IMR-90 (cell line): ENCODE results near the gene KPNA2. TPM values are rescaled to one million over a fixed set of nuclear protein-coding genes. Genes with fewer than 3 reads are reported as not detected.
"Not testable (repeated sequence)": the region's sequence is repeated elsewhere in the genome, so short reads cannot be mapped to it uniquely, and the experiment has no call there.

ENCODE experiments used
- ATAC-seq: fragments of 200-7000 bp; cut with Tn5 transposase; 2 replicates; pipeline ENCODE4 v1.9.1; 2020; ENCODE audit warnings: low read depth, mild to moderate bottlenecking, moderate library complexity
- BruUV-seq: library from RNA; stranded (reverse); fragments of 400-500 nt; replicated peaks from 2 replicates; lab custom pipeline; 2021; lab: Mats Ljungman, UMichigan
- CTCF ChIA-PET: fragments of 300-600 bp; formaldehyde crosslinking; extraction: SDS; loops from one replicate; lab custom pipeline; 2021; ENCODE audit warnings: antibody characterized with exemption; lab: Yijun Ruan, JAX
- POLR2A ChIA-PET: fragments of 300-600 bp; sonication (Branson Sonifier 250); formaldehyde crosslinking; loops from one replicate; lab custom pipeline; 2022; ENCODE audit warnings: antibody characterized with exemption; ENCODE audit not compliant: unreplicated experiment; lab: Charles Lee
- DNase-seq: peaks from one replicate; pipeline ENCODE4 v3.0.0; 2013
- H2AFZ ChIP-seq: replicated peaks from 2 replicates; pipeline ENCODE3; 2013; ENCODE audit warnings: low read length, mild to moderate bottlenecking; ENCODE audit not compliant: poor library complexity
- H2AK5ac ChIP-seq: 2 replicates; pipeline ENCODE4 v1.6.1; 2013; ENCODE audit warnings: low read depth, low read length, inconsistent platforms
- H2AK9ac ChIP-seq: replicated peaks from 2 replicates; pipeline ENCODE3; 2013; ENCODE audit warnings: mild to moderate bottlenecking, low read depth, low read length, moderate library complexity; ENCODE audit not compliant: poor library complexity
- H2BK120ac ChIP-seq: 2 replicates; pipeline ENCODE4 v1.6.1; 2013; ENCODE audit warnings: low read depth, low read length, inconsistent platforms
- H2BK15ac ChIP-seq: 3 replicates; pipeline ENCODE4 v1.6.1; 2013; ENCODE audit warnings: low read depth, low read length, inconsistent platforms
- H2BK20ac ChIP-seq: 2 replicates; pipeline ENCODE4 v1.6.1; 2013; ENCODE audit warnings: low read depth, mild to moderate bottlenecking, inconsistent platforms, low read length, moderate library complexity
- H2BK5ac ChIP-seq: 2 replicates; pipeline ENCODE4 v1.6.1; 2013; ENCODE audit warnings: mild to moderate bottlenecking, low read depth, low read length, inconsistent platforms; ENCODE audit not compliant: poor library complexity, severe bottlenecking
- H3K14ac ChIP-seq: replicated peaks from 2 replicates; pipeline ENCODE4 v1.6.1; 2013; ENCODE audit warnings: low read depth, low read length, inconsistent platforms
- H3K18ac ChIP-seq: 2 replicates; pipeline ENCODE4 v1.6.1; 2013; ENCODE audit warnings: low read depth, low read length, control low read depth
- H3K23ac ChIP-seq: 2 replicates; pipeline ENCODE4 v1.6.1; 2013; ENCODE audit warnings: low read depth, low read length, inconsistent platforms
- H3K27ac ChIP-seq: 2 replicates; pipeline ENCODE4 v1.5.1; 2013; ENCODE audit warnings: mild to moderate bottlenecking, control low read depth, low read length; ENCODE audit not compliant: insufficient read depth
- H3K27me3 ChIP-seq: 2 replicates; pipeline ENCODE4 v1.6.1; 2013; ENCODE audit warnings: low read length; ENCODE audit not compliant: control insufficient read depth, insufficient read depth
- H3K36me3 ChIP-seq: 2 replicates; pipeline ENCODE4 v1.6.1; 2013; ENCODE audit warnings: low read length, mixed read lengths; ENCODE audit not compliant: control insufficient read depth, insufficient read depth
- H3K4ac ChIP-seq: 2 replicates; pipeline ENCODE4 v1.6.1; 2013; ENCODE audit warnings: low read depth, low read length, inconsistent platforms
- H3K4me1 ChIP-seq: 2 replicates; pipeline ENCODE4 v1.6.1; 2013; ENCODE audit warnings: low read length, mixed read lengths; ENCODE audit not compliant: control insufficient read depth, insufficient read depth
- H3K4me2 ChIP-seq: 2 replicates; pipeline ENCODE4 v1.6.1; 2013; ENCODE audit warnings: low read depth, mild to moderate bottlenecking, control low read depth, low read length, moderate library complexity
- H3K4me3 ChIP-seq: 2 replicates; pipeline ENCODE4 v1.5.1; 2013; ENCODE audit warnings: low read depth, mild to moderate bottlenecking, control low read depth, low read length, moderate library complexity; ENCODE audit not compliant: insufficient read depth
- H3K56ac ChIP-seq: 2 replicates; pipeline ENCODE4 v1.6.1; 2013; ENCODE audit warnings: low read length, inconsistent platforms; ENCODE audit not compliant: insufficient read depth; ENCODE audit errors: extremely low read depth
- H3K79me1 ChIP-seq, 2 experiments: 2 replicates each; pipeline ENCODE4 v1.6.1; 2013; ENCODE audit warnings: low read length in 2 of 2, inconsistent platforms in 1 of 2, low read depth in 1 of 2
- H3K9ac ChIP-seq: 2 replicates; pipeline ENCODE4 v1.6.1; 2013; ENCODE audit warnings: low read depth, low read length, control low read depth
- H3K9me1 ChIP-seq: 2 replicates; pipeline ENCODE4 v1.6.1; 2013; ENCODE audit warnings: low read length, inconsistent platforms; ENCODE audit not compliant: insufficient read depth
- H3K9me3 ChIP-seq: 2 replicates; pipeline ENCODE4 v1.6.1; 2013; ENCODE audit warnings: low read length; ENCODE audit not compliant: control insufficient read depth, insufficient read depth
- H4K20me1 ChIP-seq: 2 replicates; pipeline ENCODE4 v1.6.1; 2013; ENCODE audit warnings: low read length, inconsistent platforms; ENCODE audit not compliant: insufficient read depth
- H4K5ac ChIP-seq: 2 replicates; pipeline ENCODE4 v1.6.1; 2013; ENCODE audit warnings: mild to moderate bottlenecking, low read depth, low read length, control low read depth
- H4K8ac ChIP-seq, 2 experiments: 2 replicates each; pipeline ENCODE4 v1.6.1; 2013; ENCODE audit warnings: low read depth in 2 of 2, low read length in 2 of 2, control low read depth in 1 of 2, inconsistent platforms in 1 of 2
- H4K91ac ChIP-seq: 2 replicates; pipeline ENCODE4 v1.6.1; 2013; ENCODE audit warnings: low read depth, low read length, inconsistent platforms; ENCODE audit not compliant: insufficient read depth
- WGBS, 2 experiments: methylation state at CpG; one replicate each; pipeline versions ENCODE4 v1.1.5 to v1.1.7; 2013; ENCODE audit warnings: missing lambda C conversion rate in 2 of 2; ENCODE audit not compliant: insufficient read length in 1 of 2; ENCODE audit errors: extremely low coverage in 2 of 2; 5-methylcytosine and 5-hydroxymethylcytosine counted together
- dilution Hi-C: fragments of 300-500 bp; cut with HindIII; formaldehyde crosslinking; loops from one replicate; pipeline ENCODE4 v1.14.3; 2018; ENCODE audit warnings: low sequenced_read_pairs; ENCODE audit not compliant: unreplicated experiment
- in situ Hi-C: fragments of 300-500 bp; cut with MboI; formaldehyde crosslinking; loops from 3 replicates; pipeline ENCODE4 v1.14.3; 2019; ENCODE audit warnings: low sequenced_read_pairs, inconsistent platforms, mixed read lengths
- intact Hi-C: fragments of 100-400 bp; cut with micrococcal nuclease; formaldehyde crosslinking; loops from 2 replicates; pipeline ENCODE4 v1.10.0; 2022
- polyA plus RNA-seq, 3 experiments: library from polyadenylated mRNA; depleted of rRNA; stranded (reverse); fragments of >200 nt; gene quantifications; 2 replicates each; pipeline ENCODE4 v1.2.3, GENCODE V29; 2012; ENCODE audit warnings: low replicate concordance in 1 of 3
- total RNA-seq: library from RNA; depleted of rRNA; stranded (reverse); fragments of >200 nt; gene quantifications from 2 replicates; pipeline ENCODE4 v1.2.3, GENCODE V29; 2012

The KPNA2 gene
- total and polyA plus RNA-seq, 2 of the 4 experiments (the other 2 are of a cell fraction) = 135 to 262 TPM

DNA sequence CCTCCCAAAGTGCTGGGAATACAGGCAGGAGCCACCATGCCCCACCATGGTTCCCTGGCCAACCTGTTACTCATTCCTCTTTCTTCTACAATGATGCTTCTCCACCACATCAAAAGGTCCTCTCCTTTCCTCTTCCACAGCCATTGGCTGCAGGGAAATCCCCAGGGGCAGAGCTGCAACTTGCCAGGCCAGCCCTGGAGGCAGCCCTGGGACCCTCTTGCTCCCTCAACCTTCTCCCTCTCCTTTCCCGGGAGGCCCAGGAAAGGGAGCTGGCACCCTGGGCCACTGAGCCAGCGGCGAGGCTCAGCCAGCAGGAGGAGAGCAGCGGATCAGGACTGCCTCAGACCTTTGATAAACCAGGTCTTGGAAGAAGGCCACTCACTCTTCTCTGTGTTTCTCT lies 51.1 kb downstream of the KPNA2 start:
- H2AK5ac ChIP-seq, H4K5ac ChIP-seq, H4K91ac ChIP-seq, H3K27me3 ChIP-seq, H4K20me1 ChIP-seq, H3K14ac ChIP-seq, H3K79me1 ChIP-seq, H3K9me3 ChIP-seq, H2BK15ac ChIP-seq, H3K36me3 ChIP-seq, H3K56ac ChIP-seq, H3K4me2 ChIP-seq, H3K18ac ChIP-seq, H2BK120ac ChIP-seq, BruUV-seq, H2AK9ac ChIP-seq, H2AFZ ChIP-seq, ATAC-seq, H4K8ac ChIP-seq, H3K23ac ChIP-seq, H3K4me1 ChIP-seq, dilution Hi-C loops, H3K4me3 ChIP-seq, DNase-seq, H3K4ac ChIP-seq, H2BK5ac ChIP-seq, POLR2A ChIA-PET, H3K9me1 ChIP-seq, in situ Hi-C loops, H2BK20ac ChIP-seq, H3K9ac ChIP-seq, CTCF ChIA-PET, intact Hi-C loops, H3K27ac ChIP-seq: not testable (repeated sequence)
- no CpG with 5 or more reads among the region's 4 CpGs for WGBS, 2 experiments

DNA sequence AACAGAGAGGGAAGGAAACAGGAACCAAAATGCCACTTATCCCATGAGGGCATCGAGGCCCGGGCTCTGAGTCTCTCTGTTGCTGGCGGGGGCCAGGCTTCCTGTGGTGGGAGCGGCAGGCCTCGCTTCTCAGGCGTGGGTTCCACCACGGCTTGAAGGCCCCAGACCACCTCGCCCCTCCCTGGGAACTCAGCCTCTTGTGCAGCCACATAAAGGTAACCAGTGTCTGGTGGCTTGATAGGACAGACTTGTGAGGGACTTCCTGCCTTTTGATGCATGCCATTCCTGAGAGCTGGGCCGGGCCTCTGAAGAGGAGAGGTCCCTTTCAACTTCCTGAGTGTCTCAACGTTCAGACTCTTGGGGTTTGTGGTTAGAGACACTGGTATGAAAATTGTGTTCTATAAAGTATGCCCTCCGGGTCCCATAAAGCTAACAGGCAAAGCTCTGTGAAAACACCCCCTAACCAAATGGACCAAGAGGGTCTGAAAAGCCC lies 51.6 kb downstream of the KPNA2 start:
- CTCF ChIA-PET, H2BK15ac ChIP-seq, H3K9me1 ChIP-seq, H3K36me3 ChIP-seq, DNase-seq, H3K9me3 ChIP-seq, H3K56ac ChIP-seq, H3K14ac ChIP-seq, H2AK9ac ChIP-seq, H3K27me3 ChIP-seq, H2AK5ac ChIP-seq, H4K91ac ChIP-seq, H3K9ac ChIP-seq, H2BK20ac ChIP-seq, H2AFZ ChIP-seq, H2BK120ac ChIP-seq, H3K4ac ChIP-seq, H4K5ac ChIP-seq, POLR2A ChIA-PET, H3K18ac ChIP-seq, ATAC-seq, H2BK5ac ChIP-seq, H3K79me1 ChIP-seq, H3K27ac ChIP-seq, H3K4me1 ChIP-seq, intact Hi-C loops, in situ Hi-C loops, H4K8ac ChIP-seq, H3K23ac ChIP-seq, H3K4me3 ChIP-seq, H3K4me2 ChIP-seq, H4K20me1 ChIP-seq, dilution Hi-C loops, BruUV-seq: not testable (repeated sequence)
- WGBS, 2 experiments = no CpG with 5 or more reads among the region's 11 CpGs
